B cell (primary cell): ENCODE measurements around the gene POLN. TPM values are rescaled to one million over a fixed set of nuclear protein-coding genes. Genes with fewer than 3 reads are reported as not detected.

ENCODE experiments used
- ATAC-seq: fragments of 200-7000 bp; cut with Tn5 transposase; one replicate; pipeline ENCODE4 v1.10.0; 2021; ENCODE audit warnings: low read depth, mild to moderate bottlenecking, moderate number of reproducible peaks, moderate library complexity
- CTCF ChIA-PET: fragments of 350-600 bp; sonication (Branson Sonifier 250); formaldehyde crosslinking; loops from one replicate; lab custom pipeline; 2021; ENCODE audit warnings: antibody characterized with exemption, inconsistent platforms; lab: Charles Lee
- POLR2A ChIA-PET: fragments of 350-600 bp; sonication (Branson Sonifier 250); formaldehyde crosslinking; loops from one replicate; lab custom pipeline; 2021; ENCODE audit warnings: antibody characterized with exemption; lab: Charles Lee
- DNase-seq: peaks from one replicate; pipeline ENCODE4 v3.0.0; 2013
- H2AFZ ChIP-seq: 2 replicates; pipeline ENCODE4 v1.6.1; 2012; ENCODE audit warnings: mild to moderate bottlenecking, low read depth, low read length; ENCODE audit not compliant: insufficient read depth, poor library complexity, severe bottlenecking
- H3K27ac ChIP-seq, 2 donors: 1 replicate in 1 of 2; 2 replicates in 1 of 2; pipeline ENCODE4 v1.5.1; 2012 to 2013; ENCODE audit warnings: low read length in 2 of 2, mild to moderate bottlenecking in 2 of 2, moderate library complexity in 1 of 2
- H3K27me3 ChIP-seq, 4 experiments: fragments of 200-600 bp in 1 of 4; sonication (generic) in 1 of 4; replicated peaks in 1 of 4; 1 replicate in 2 of 4; 2 replicates in 2 of 4; pipeline versions ENCODE4 v1.6.1 to v1.7.0; 2013 to 2016; ENCODE audit warnings: low read length in 3 of 4, mild to moderate bottlenecking in 2 of 4, mixed read lengths in 1 of 4, moderate library complexity in 1 of 4; ENCODE audit not compliant: insufficient read depth in 4 of 4, control insufficient read depth in 3 of 4; ENCODE audit errors: control extremely low read depth in 1 of 4
- H3K36me3 ChIP-seq, 2 experiments: replicated peaks in 1 of 2; 1 replicate in 1 of 2; 2 replicates in 1 of 2; pipeline versions ENCODE4 v1.6.1 to v1.7.1; 2013; ENCODE audit warnings: low read length in 1 of 2; ENCODE audit not compliant: insufficient read depth in 2 of 2, control insufficient read depth in 1 of 2; ENCODE audit errors: control extremely low read depth in 1 of 2, extremely low read depth in 1 of 2
- H3K4me1 ChIP-seq, 2 donors: fragments of 200-600 bp in 1 of 2; sonication (generic) in 1 of 2; 1 replicate in 1 of 2; 2 replicates in 1 of 2; pipeline versions ENCODE4 v1.5.1 to v1.6.1; 2013 to 2017; ENCODE audit warnings: low read length in 2 of 2; ENCODE audit not compliant: control insufficient read depth in 2 of 2, insufficient read depth in 2 of 2
- H3K4me2 ChIP-seq: replicated peaks from 2 replicates; pipeline ENCODE3; 2012; ENCODE audit warnings: mild to moderate bottlenecking, low read depth, low read length; ENCODE audit not compliant: poor library complexity, severe bottlenecking
- H3K4me3 ChIP-seq, 5 experiments: fragments of 200-600 bp in 1 of 5; sonication (generic) in 1 of 5; 1 replicate in 3 of 5; 2 replicates in 2 of 5; pipeline versions ENCODE4 v1.5.1 to v1.7.0; 2011 to 2016; ENCODE audit warnings: low read length in 4 of 5, mild to moderate bottlenecking in 4 of 5, low read depth in 2 of 5, control low read depth in 1 of 5, moderate library complexity in 1 of 5; ENCODE audit not compliant: insufficient read depth in 1 of 5; ENCODE audit errors: control extremely low read depth in 1 of 5, extremely low read depth in 1 of 5
- H3K79me2 ChIP-seq: fragments of 200-600 bp; sonication (generic); one replicate; pipeline ENCODE4 v1.6.0; 2016; ENCODE audit warnings: low read length; ENCODE audit not compliant: control insufficient read depth, insufficient read depth
- H3K9ac ChIP-seq: fragments of 200-600 bp; sonication (generic); 2 replicates; pipeline ENCODE4 v1.6.1; 2017; ENCODE audit warnings: mild to moderate bottlenecking, low read length, moderate library complexity
- H3K9me3 ChIP-seq, 3 donors: one replicate each; pipeline versions ENCODE4 v1.6.1 to v1.7.1; 2013; ENCODE audit warnings: low read length in 2 of 3; ENCODE audit not compliant: control insufficient read depth in 2 of 3, insufficient read depth in 1 of 3; ENCODE audit errors: control extremely low read depth in 1 of 3
- H4K20me1 ChIP-seq: 2 replicates; pipeline ENCODE4 v1.6.0; 2012; ENCODE audit warnings: mild to moderate bottlenecking, low read length; ENCODE audit not compliant: insufficient read depth, control insufficient read depth, poor library complexity, severe bottlenecking
- H3K27ac Mint-ChIP-seq: one replicate; pipeline ENCODE4 v1.8.0; 2021; ENCODE audit warnings: mixed read lengths
- H3K27me3 Mint-ChIP-seq: one replicate; pipeline ENCODE4 v1.8.0; 2021; ENCODE audit warnings: mixed read lengths
- H3K4me1 Mint-ChIP-seq: one replicate; pipeline ENCODE4 v1.8.0; 2021; ENCODE audit warnings: mixed read lengths
- H3K4me3 Mint-ChIP-seq: one replicate; pipeline ENCODE4 v1.8.0; 2021; ENCODE audit warnings: mixed read lengths
- H3K9me3 Mint-ChIP-seq: one replicate; pipeline ENCODE4 v1.8.0; 2022; ENCODE audit warnings: mixed read lengths; ENCODE audit not compliant: insufficient read depth
- CTCF ChIP-seq: fragments of 200-600 bp; IDR thresholded peaks from one replicate; pipeline ENCODE4 v1.8.0; 2022; ENCODE audit warnings: antibody characterized with exemption, mild to moderate bottlenecking
- EZH2 ChIP-seq: IDR thresholded peaks from 2 replicates; pipeline ENCODE4 v1.6.1; 2012; ENCODE audit warnings: borderline replicate concordance, low read depth, mild to moderate bottlenecking, moderate library complexity, low read length; ENCODE audit not compliant: insufficient read depth, poor library complexity, severe bottlenecking
- WGBS: methylation state at CpG from one replicate; pipeline ENCODE4 v1.1.5; 2013; ENCODE audit warnings: missing lambda C conversion rate; ENCODE audit not compliant: insufficient coverage; 5-methylcytosine and 5-hydroxymethylcytosine counted together
- intact Hi-C: fragments of 100-400 bp; cut with micrococcal nuclease; formaldehyde crosslinking; loops from one replicate; pipeline ENCODE4 v1.10.0; 2022
- polyA plus RNA-seq: library from polyadenylated mRNA; depleted of rRNA; stranded (reverse); fragments of >200 nt; gene quantifications from 2 replicates; pipeline ENCODE4 v1.2.3, GENCODE V29; 2012
- total RNA-seq, 2 donors: library from RNA; stranded (reverse); fragments of 120-200 nt in 1 of 2; gene quantifications; 1 replicate in 1 of 2; 2 replicates in 1 of 2; pipeline versions ENCODE4 v1.2.3 to v1.2.4, GENCODE V29; 2013 to 2022

The POLN gene
- total and polyA plus RNA-seq, 2 donors (not counting 1 experiment from before 2014, with no cell fraction given) = 0.73 to 1.5 TPM

GRCh38 chr4:2070421-2071251 lies 171.3 kb downstream of the POLN start:
- DNase-seq = no peak
- H3K9me3 ChIP-seq = no peaks in the 10 kb centered on the region
- H2AFZ ChIP-seq = no peak overlapping the region
- no peaks in the 10 kb centered on the region for H3K4me1 ChIP-seq
- Mint-ChIP-seq H3K9me3 (no peaks in the 10 kb centered on the region), H3K4me3 (no peak overlapping the region), H3K4me1 (no peaks in the 10 kb centered on the region), H3K27me3 (no peaks in the 10 kb centered on the region), H3K27ac (no peak overlapping the region)
- intact Hi-C loops = no loop called here
- ChIA-PET CTCF (no interaction called here), POLR2A (no interaction called here)
- no peak for TF ChIP-seq EZH2
- TF ChIP-seq CTCF = no peak
- no peaks in the 10 kb centered on the region for H3K79me2 ChIP-seq
- H3K4me2 ChIP-seq = no peak overlapping the region
- ATAC-seq = no peak
- no peaks in the 10 kb centered on the region for H3K27me3 ChIP-seq
- 86% methylated on average over 15 of the region's 22 CpGs for WGBS
- no peaks in the 10 kb centered on the region for H3K36me3 ChIP-seq
- H3K4me3 ChIP-seq = no peak overlapping the region
- no peaks in the 10 kb centered on the region for H4K20me1 ChIP-seq
- H3K27ac ChIP-seq = no peak overlapping the region
- H3K9ac ChIP-seq = no peak overlapping the region

GRCh38 chr4:2069986-2070385 lies 171.9 kb downstream of the POLN start:
- no peak overlapping the region for H3K9ac ChIP-seq
- DNase-seq = no peak
- no peak for ATAC-seq
- ChIA-PET POLR2A (no interaction called here), CTCF (no interaction called here)
- H3K4me1 ChIP-seq = no peaks in the 10 kb centered on the region
- H3K4me2 ChIP-seq = no peak overlapping the region
- Mint-ChIP-seq H3K4me1 (no peaks in the 10 kb centered on the region), H3K4me3 (no peak overlapping the region), H3K9me3 (no peaks in the 10 kb centered on the region), H3K27ac (no peak overlapping the region), H3K27me3 (no peaks in the 10 kb centered on the region)
- H3K79me2 ChIP-seq = no peaks in the 10 kb centered on the region
- no peaks in the 10 kb centered on the region for H3K27me3 ChIP-seq
- intact Hi-C loops = no loop called here
- no peak overlapping the region for H2AFZ ChIP-seq
- no peak for TF ChIP-seq EZH2
- TF ChIP-seq CTCF = no peak
- H4K20me1 ChIP-seq = no peaks in the 10 kb centered on the region
- H3K9me3 ChIP-seq = no peaks in the 10 kb centered on the region
- 91% methylated on average over 14 of the region's 14 CpGs for WGBS
- H3K36me3 ChIP-seq = no peaks in the 10 kb centered on the region
- H3K4me3 ChIP-seq = no peak overlapping the region
- no peak overlapping the region for H3K27ac ChIP-seq
